GM19324 (cell line): ENCODE measurements around the gene ULK1.

Source experiments
- ATAC-seq: cut with Tn5 transposase; IDR thresholded peaks from one replicate; pipeline ENCODE4 v1.9.1; 2021; ENCODE audit warnings: mild to moderate bottlenecking, moderate library complexity; ENCODE audit not compliant: unreplicated experiment, low FRiP score

ULK1 gene

DNA sequence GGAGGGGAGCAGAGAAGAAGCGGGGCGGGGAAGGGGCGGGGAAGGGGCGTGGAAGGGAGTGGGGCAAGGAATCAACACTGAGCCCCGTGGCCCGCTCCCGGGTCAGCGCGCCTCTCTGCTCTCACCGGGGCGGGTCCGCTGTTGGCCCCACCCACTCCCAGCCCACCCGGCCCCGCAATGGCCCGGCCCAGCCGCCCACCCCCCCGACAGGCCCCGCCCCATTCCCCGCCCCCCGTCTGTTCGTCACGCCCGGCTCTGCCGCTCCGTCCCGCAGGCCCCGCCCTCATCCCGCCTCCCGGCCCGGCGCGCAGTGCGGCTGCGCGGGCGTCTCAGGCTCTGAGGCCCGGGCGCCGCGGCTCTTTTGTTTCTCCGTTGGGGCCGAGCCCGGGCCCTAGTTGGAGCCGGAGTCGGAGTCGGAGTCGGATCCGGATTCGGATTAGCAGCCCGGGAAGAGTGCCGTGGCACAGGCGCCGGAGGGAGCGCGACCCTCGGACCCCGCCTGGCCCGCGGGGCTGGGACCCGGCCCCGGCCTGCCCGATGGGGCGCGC, at the start of gene ULK1:
Gene ULK1 (plus strand): TSS at position 310 of the 548 bp plus-strand sequence. CDS start 380 bp downstream, outside the sequence.
- ATAC-seq, result peak; percentile 91

GRCh38 chr12:131844656-131845055, 49.8 kb upstream of the ULK1 start:
- ATAC-seq, result no peak

- no peak for ATAC-seq
These were observed 49.3 kb upstream of the ULK1 start for GRCh38 chr12:131845121-131845520.

DNA sequence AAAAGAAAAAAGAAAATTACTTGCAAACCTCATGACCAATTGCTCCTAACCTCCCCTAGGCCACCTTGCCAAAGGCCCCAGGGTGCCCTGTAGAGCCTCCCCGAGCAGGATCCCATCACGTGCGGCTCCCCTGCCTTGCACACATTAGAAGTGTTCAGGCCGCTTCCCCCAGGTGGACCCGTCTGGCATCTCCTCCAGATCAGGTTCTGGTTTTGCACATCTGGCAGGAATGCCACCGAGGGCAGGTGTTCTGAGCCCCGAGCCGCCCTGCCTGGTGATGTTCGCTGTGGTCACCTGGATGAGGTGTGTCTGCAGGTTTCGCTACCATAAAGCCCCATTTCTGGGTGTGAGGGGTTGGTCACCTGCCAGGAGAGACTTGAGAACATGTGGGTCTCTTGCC, 47.0 kb upstream of the ULK1 start:
- ATAC-seq, result no peak

DNA sequence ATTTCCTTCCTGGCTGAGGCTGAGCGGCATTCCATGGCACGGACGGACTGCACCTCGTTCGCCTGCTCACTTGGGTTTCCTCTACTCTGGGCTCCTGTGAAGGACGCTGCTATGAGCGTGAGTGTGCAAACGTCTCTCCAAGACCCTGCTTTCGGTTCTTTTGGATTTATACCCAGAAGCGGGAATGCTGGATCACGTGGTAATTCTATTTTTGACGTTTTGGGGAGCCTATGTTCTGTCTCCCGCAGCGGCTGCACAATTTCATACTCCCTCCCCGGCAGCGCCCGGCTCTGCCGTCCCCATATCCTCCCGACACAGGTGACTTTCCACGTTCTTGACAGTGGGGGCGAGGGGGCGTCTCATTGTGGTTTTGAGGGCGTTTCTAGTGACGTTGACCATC, 45.7 kb upstream of the ULK1 start:
- no peak for ATAC-seq

- no peak for ATAC-seq
These were observed 44.5 kb upstream of the ULK1 start for GRCh38 chr12:131849700-131850553.

DNA sequence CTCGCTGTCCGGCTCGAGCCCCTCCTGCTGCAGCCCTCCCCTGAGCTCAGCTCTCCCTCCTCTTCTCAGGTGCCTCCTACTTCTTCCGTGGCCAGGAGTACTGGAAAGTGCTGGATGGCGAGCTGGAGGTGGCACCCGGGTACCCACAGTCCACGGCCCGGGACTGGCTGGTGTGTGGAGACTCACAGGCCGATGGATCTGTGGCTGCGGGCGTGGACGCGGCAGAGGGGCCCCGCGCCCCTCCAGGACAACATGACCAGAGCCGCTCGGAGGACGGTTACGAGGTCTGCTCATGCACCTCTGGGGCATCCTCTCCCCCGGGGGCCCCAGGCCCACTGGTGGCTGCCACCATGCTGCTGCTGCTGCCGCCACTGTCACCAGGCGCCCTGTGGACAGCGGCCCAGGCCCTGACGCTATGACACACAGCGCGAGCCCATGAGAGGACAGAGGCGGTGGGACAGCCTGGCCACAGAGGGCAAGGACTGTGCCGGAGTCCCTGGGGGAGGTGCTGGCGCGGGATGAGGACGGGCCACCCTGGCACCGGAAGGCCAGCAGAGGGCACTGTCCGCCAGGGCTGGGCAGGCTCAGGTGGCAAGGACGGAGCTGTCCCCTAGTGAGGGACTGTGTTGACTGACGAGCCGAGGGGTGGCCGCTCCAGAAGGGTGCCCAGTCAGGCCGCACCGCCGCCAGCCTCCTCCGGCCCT, 43.4 kb upstream of the ULK1 start:
- ATAC-seq, result no peak

DNA sequence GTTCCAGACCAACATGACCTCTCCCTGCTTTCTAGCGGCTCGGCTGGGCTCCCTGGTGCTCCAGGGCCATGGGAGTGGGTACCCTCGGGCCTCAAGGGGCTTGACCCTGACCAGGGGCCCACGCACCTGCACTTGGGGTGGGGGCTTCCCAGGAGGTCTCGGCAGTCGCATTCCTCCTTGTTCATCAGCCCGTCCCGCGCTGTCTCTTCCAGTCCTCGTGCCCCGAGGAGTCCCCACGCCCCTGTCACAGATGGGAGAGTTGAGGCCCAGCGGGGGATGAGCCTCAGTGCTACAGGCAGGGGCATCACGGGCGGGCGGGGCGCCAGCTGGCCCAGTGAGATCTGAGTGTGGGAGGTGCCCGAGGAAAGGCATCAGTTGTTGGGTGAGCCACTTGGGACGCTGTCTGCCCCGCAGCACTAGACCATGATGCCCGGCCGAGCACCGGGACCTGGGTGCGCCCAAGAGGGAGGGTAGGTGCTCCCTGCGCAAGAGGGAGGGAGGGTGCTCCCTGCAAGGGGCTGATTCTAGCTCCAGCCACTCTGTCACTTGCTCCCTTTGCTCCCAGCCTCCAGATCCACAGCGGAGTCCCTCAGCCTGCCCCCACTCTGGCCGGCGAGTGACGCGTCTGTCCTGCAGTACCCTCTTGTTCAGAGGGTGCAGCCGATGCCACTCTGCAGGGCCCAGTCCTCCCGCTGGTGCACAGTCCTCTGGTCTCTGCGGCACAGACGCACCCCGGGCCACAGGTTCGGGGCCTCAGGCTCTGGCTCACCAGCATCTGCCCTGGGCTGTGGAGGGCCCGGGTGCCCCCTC, 42.5 kb upstream of the ULK1 start:
- ATAC-seq, result no peak

- no peak for ATAC-seq
These were observed 41.7 kb upstream of the ULK1 start for GRCh38 chr12:131852551-131853299.

GRCh38 chr12:131853832-131854797, 40.3 kb upstream of the ULK1 start:
- no peak for ATAC-seq

DNA sequence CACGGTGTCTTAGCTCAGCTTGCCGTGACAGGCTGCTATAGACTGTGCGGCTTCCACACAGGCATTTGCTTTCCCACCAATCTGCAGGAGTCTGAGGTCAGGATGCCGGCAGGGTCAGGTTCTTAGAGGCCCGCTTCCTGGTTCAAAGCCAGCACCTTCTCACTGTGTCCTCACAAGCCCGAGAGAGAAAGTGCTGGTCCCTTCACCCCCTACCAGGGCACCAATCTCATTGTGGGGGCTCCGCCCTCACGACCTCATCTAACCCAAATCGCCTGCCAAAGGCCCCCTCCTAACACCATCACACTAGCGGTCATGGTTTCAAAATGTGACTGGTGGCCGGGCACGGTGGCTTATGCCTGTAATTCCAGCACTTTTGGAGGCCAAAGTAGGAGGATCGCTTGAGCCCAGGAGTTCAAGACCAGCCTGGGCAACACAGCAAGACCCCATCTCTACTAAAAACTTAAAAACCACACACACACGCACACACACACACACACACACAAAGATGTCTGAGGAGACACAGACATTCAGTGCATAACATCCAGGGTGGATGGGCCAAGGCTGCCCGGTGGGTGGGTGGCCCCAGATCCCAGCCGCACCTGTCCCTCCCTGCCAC, 39.5 kb upstream of the ULK1 start:
- ATAC-seq, result no peak

- no peak for ATAC-seq
These were observed 38.8 kb upstream of the ULK1 start for GRCh38 chr12:131855521-131856142.

- no peak for ATAC-seq
These were observed 37.9 kb upstream of the ULK1 start for GRCh38 chr12:131856366-131857097.

DNA sequence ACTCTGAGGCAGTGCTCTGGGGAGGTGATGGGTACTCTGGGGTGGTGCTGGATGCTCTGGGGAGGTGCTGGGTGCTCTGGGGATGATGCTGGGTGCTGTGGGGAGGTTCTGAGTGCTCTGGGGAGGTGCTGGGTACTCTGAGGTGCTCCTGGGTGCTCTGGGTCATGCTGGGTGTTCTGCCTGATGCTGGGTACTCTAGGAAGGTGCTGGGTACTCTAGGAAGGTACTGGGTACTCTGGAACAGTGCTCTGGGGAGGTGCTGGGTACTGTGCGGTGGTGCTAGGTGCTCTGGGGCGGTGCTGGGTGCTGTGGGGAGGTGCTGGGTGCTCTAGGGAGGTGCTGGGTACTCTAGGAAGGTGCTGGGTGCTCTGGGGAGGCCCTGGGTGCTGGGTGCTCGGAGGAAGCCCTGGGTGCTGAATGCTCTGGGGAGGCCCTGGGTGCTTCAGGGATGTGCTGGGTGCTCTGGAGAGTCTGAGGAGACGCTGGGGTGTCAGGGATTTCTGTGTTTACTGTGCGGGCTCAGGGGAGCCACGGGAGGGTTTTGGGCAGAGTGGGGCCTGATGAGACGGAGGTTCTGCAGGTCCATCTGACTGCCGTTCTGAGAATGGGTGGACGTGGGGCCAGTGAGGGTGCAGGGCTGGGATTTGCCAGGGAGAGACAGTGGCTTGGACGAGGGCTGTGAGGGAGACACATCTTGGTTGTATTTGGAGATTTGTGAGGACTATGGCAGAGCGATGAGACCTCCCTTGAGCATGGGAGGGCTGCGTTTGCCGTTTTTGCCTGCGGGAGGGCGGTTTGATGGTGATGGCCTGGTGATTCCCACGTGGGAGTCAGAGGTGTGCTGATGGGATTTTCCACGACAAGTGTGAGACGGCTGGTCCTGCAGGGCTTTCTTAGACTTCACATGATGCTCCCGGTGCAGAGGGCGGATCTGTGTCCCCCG, 36.2 kb upstream of the ULK1 start:
- ATAC-seq, result no peak

DNA sequence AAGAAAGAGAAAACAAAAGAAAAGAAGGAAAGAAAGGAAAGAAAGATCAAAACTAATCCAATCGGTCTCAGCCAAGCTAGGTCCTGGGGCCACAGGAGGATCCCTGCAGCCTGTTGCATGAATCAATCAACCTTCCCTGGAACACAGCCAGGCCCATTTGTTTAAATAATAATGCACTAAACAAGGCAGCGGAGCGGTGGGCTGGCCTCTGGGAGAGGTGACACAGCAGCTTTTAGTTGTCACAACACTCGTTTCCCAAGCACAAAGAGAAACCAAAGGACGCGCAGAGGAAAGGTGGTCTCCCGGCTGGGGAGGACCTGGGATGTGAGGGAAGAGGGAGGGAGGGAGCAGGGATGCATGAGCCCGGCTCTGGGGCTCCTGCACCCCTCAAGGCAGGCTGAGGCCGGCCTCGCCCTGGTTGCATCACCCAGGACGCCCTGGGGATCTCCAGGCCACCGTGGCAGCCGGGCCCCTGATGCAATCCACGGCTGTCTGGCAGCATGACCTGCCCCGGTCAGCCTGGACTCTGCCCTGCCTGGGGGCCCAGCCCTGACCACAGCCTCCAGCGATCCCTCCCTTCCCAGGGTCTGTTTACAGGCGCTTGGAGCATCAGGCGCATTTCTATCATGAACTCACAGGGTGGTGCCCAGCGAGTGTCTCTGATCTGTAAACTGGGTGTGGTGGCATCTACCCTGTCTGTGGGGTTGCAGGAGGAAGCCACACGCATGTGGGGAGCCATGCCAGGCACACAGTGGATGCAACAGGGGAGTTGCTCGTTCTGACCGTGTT, 33.8 kb upstream of the ULK1 start:
- ATAC-seq, result no peak
